ENCODE measurements around the gene TMEM208.

DNA sequence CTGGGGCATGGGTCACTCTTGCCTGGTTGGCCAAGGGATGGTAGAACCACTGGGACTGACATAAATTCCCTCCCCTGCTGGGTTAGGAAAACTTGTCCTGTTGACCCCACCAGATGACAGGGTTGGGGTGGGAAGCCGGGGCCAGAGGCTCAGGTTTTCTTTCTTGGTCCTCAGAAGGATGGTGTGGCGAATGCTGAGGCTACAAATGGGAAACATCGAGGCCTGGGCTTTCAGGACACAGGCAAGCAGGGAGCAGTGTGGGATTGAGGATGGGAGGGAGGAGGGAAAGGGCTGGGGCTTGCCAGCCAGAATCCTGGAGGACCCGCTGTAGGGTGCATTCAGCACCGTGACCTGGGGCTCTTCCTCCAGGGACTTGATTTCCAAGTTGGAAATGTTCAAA is 37.9 kb downstream of the TMEM208 start:
- TF ChIP-seq, protein P1, sequence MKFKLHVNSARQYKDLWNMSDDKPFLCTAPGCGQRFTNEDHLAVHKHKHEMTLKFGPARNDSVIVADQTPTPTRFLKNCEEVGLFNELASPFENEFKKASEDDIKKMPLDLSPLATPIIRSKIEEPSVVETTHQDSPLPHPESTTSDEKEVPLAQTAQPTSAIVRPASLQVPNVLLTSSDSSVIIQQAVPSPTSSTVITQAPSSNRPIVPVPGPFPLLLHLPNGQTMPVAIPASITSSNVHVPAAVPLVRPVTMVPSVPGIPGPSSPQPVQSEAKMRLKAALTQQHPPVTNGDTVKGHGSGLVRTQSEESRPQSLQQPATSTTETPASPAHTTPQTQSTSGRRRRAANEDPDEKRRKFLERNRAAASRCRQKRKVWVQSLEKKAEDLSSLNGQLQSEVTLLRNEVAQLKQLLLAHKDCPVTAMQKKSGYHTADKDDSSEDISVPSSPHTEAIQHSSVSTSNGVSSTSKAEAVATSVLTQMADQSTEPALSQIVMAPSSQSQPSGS (IDR thresholded peaks at IDR 0.05; ENCODE audit: low read length): no peak
- TF ChIP-seq ZNF274 (IDR thresholded peaks at IDR 0.05; ENCODE audit: borderline replicate concordance, extremely low read depth, low read length) (no peak), TCF12 (IDR thresholded peaks at IDR 0.05; ENCODE audit: low read depth, low read length) (no peak), MAFK (IDR thresholded peaks at IDR 0.05; ENCODE audit: low read depth, low read length) (no peak)
- TF ChIP-seq, protein P2, sequence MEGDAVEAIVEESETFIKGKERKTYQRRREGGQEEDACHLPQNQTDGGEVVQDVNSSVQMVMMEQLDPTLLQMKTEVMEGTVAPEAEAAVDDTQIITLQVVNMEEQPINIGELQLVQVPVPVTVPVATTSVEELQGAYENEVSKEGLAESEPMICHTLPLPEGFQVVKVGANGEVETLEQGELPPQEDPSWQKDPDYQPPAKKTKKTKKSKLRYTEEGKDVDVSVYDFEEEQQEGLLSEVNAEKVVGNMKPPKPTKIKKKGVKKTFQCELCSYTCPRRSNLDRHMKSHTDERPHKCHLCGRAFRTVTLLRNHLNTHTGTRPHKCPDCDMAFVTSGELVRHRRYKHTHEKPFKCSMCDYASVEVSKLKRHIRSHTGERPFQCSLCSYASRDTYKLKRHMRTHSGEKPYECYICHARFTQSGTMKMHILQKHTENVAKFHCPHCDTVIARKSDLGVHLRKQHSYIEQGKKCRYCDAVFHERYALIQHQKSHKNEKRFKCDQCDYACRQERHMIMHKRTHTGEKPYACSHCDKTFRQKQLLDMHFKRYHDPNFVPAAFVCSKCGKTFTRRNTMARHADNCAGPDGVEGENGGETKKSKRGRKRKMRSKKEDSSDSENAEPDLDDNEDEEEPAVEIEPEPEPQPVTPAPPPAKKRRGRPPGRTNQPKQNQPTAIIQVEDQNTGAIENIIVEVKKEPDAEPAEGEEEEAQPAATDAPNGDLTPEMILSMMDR (IDR thresholded peaks at IDR 0.05; ENCODE audit: control extremely low read depth in 1 of 3, insufficient read depth in 1 of 3, low read depth in 1 of 3, low read length in 3 of 3): no peak
